Stimulated activated CD8-positive, alpha-beta memory T cell treated with anti-CD3 and anti-CD28 coated beads, Interleukin-4, amount 100 ng/mL, for 1 hour (primary cell): ENCODE measurements around the gene KRTAP2-4.
"Not testable (repeated sequence)": the region's sequence is repeated elsewhere in the genome, so short reads cannot be mapped to it uniquely, and the experiment has no call there.

Experiments used
- DNase-seq, 2 donors: peaks; one replicate each; pipeline ENCODE4 v3.0.0-alpha.2; 2020; ENCODE audit warnings: low read depth in 2 of 2, low spot score in 1 of 2

The KRTAP2-4 gene

DNA sequence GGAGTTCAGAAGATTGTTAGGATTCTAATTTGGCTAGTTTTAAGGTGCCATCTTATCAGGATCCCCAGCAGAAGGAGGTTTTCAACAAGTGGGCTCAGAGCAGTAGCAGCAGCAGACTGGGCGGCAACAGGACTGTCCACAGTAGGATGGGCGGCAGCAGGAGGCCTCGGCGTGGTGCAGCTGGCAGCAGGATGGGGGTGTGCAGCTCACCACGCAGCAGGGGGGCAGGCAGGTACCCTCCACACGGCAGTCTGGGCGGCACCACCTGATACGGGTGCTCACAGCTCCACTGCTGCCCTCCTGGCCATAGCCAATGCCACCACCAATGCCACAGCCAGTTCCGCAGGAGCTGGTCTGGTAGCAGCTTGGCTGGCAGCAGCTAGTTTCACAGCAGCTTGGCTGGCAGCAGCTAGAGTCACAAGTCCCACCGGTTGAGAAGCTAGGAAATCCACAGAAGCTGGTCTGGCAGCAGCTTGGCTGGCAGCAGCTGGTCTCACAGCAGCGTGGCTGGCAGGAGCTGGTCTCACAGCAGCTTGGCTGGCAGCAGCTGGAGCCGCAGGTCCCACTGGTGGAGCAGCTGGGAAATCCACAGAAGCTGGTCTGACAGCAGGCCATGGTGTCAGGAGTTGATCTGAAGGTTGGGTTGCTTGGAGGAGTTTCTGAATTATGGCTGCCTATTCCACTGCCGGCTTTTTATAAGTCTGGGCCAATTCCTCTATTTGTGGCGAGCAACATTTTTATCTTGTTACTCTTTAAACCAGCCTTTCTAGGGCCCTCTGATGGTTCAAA, 24.7 kb downstream of the KRTAP2-4 start, which contains the start of gene KRTAP1-1:
Gene KRTAP1-1 (minus strand): TSS at position 668 of the 789 bp plus-strand sequence. CDS start 53 bp downstream, at position 615.
- DNase-seq: not testable (repeated sequence)

DNA sequence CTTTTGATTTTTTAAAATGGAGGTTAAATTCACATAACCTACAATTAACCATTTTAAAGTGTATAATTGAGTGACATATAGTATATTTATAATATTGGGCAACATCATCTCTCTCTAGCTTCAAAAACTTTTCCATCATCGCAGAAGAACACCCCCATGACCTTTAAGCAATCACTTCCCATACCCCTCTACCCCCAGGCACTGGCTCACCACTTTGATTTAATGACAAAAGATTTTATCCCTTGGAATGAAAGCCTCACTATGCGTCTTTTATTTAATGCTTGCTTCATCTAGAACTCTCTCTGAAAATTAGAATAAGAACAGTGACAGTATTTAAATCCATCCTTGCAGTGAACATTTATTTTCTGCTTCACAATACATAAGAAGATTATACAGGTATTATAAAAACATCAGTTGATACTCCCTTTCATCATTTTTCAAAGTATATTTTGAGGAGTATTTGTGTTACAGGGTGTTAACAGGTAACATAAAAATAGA, 27.8 kb downstream of the KRTAP2-4 start:
- no peak for DNase-seq

DNA sequence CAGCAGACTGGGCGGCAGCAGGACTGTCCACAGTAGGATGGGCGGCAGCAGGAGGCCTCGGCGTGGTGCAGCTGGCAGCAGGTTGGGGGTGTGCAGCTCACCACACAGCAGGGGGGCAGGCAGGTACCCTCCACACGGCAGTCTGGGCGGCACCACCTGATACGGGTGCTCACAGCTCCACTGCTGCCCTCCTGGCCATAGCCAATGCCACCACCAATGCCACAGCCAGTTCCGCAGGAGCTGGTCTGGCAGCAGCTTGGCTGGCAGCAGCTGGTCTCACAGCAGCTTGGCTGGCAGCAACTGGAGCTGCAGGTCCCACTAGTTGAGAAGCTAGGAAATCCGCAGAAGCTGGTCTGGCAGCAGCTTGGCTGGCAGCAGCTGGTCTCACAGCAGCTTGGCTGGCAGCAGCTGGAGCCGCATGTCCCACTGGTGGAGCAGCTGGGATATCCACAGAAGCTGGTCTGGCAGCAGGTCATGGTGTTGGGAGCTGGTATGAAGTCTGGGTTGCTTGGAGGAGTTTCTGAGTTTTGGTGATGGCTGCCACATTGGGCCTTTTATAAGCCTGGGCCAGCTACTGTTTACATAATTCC, 31.2 kb downstream of the KRTAP2-4 start, which contains the start of gene KRTAP1-3:
Gene KRTAP1-3 (minus strand): TSS at position 529 of the 590 bp plus-strand sequence. CDS start 53 bp downstream, at position 476.
- not testable (repeated sequence) for DNase-seq

DNA sequence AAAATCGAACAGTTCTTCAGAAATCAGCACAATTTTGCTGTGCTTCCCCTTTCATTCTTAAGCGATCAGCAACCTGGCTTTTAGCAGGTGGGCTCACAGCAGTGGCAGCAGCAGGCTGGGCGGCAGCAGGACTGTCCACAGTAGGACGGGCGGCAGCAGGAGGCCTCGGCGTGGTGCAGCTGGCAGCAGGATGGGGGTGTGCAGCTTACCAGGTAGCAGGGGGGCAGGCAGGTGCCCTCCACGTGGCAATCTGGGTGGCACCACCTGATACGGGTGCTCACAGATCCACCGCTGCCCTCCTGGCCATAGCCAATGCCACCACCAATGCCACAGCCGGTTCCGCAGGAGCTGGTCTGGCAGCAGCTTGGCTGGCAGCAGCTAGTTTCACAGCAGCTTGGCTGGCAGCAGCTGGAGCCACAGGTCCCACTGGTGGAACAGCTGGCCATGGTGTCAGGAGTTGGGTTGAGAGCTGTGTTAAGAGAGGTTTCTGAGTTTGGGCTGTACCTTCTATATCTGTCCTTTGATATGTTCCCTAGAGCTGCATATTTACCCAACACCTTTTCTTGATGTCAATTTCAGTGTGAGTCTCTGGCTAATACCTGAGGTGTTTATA, 35.9 kb downstream of the KRTAP2-4 start, which contains the start of gene KRTAP1-4:
Gene KRTAP1-4 (minus strand): TSS at position 563 of the 613 bp plus-strand sequence. CDS start 117 bp downstream, at position 446.
- DNase-seq: no peak

DNA sequence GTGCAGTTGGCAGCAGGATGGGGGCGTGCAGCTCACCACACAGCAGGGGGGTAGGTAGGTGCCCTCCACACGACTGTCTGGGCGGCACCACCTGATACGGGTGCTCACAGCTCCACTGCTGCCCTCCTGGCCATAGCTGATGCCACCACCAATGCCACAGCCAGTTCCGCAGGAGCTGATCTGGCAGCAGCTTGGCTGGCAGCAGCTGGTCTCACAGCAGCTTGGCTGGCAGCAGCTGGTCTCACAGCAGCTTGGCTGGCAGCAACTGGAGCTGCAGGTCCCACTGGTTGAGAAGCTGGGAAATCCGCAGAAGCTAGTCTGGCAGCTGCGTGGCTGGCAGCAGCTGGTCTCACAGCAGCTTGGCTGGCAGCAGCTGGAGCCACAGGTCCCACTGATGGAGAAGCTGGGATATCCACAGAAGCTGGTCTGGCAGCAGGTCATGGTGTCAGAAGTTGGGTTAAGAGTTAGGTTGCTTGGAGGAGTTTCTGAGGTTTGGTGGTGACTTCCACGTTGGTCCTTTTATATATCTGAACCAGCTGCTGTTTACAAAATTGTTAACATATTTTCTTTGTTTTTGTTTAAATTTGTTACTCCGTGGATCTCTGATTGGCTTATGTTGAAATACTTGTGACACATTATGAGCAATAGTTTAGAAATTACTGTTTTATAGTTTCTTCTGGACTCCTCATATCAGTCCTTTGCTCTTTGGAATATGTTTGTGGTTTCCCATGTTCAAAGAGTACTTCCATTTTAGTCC, 38.8 kb downstream of the KRTAP2-4 start, which contains the start of gene KRTAP1-5:
Gene KRTAP1-5 (minus strand): TSS at position 494 of the 757 bp plus-strand sequence. CDS start 53 bp downstream, at position 441.
- DNase-seq: no peak

DNA sequence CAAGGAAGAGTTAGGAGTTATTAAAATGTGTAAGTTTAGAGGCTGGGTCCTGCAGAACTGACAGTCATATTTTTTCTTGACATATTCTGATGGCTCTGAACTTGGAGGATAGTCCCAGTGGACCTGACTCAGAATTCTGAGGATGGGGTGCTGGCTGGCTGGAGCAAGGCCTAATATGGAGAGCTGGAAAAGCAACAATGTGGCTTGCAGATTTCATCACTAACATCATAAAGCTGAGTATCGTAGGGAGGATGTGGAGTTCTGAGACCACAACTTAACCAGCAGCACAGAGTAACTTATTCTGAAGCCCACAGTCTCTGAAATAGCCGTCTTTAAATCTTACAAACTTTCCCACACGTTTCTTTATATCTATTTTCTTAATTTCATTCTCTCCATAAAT, 41.0 kb downstream of the KRTAP2-4 start:
- no peak for DNase-seq

DNA sequence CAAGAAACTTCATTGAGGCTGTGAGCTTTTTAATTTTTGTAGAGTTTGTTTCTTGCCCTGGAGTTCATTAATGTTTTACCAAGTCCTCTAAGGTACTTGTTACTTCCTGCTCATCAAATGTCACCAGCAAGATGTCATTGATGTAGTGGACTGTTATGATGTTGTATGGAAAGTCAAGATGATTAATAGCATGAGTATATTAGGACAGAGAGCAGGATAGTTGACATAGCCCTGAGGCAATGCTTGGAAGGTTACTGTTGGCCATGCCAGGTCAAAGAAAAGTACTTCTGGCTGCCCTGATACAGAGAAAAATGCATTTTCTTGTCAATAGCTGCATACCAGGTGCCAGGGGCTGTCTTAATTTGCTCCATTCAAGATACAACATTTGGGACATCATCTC, 45.3 kb downstream of the KRTAP2-4 start:
- DNase-seq: no peak

DNA sequence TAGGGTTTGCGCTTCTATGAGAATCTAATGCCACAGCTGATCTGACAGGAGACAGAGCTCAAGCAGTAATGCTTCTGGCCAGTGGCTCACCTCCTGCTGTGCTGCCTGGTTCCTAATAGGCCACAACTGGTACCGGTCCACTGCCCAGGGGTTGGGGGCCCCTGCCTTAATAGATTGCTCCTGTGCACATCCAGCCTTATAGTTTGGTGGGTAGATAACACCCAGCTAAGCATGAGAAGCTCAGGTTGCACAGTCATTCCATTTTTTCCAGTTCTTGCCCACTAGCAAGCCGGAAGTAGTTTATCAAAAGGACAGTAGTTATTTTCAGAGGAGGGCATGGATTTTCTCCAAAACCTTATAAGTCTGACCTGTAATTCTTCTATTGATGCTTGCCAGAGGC, 46.3 kb downstream of the KRTAP2-4 start:
- DNase-seq: no peak

DNA sequence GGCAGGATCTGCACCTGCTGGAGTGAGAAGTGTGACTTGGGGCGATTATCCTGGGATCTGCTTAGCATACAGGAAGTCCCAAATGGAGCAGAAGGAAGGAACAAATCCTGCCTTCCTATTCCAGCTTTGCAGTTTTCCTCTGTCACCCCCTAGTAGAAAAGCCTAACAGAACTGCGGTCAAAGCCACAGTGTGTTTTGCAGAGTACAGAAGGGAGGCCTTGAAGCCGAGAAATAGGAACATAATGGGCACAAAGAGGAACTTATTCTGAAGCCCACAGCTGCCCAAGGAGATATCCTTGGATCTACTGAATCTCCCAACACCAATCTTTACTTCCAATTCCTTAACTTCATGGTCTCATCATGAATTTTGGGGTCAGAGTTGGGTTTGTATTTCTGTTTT, 47.1 kb downstream of the KRTAP2-4 start:
- no peak for DNase-seq

DNA sequence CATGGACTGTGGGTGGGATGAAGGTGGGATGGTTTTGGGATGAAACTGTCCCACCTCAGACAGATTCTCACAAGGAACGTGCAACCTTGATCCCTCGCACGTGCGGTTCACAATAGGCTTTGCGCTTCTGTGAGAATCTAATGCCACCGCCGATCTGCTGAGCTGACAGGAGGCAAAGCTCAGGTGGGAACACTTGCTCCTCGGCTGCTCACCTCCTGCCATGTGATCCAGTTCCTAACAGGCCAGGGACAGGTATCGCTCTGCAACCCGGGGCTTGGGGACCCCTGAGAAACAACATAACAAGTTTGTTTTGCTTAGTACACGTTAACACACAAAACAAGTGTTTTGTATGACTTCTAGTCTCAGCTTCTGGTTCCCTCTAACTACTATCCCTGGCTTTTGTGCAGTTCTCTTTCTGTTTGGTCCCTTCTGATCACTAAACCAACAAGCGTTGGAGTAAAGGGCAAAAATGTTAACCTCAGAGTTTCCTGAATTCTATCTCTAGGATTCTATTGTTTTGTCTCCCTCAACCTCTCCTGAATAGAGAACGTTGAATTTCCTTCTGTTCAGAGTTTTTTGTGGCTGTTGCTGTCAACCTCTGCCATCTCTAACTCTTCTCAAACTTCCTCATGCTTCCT, 49.0 kb downstream of the KRTAP2-4 start:
- DNase-seq: no peak

DNA sequence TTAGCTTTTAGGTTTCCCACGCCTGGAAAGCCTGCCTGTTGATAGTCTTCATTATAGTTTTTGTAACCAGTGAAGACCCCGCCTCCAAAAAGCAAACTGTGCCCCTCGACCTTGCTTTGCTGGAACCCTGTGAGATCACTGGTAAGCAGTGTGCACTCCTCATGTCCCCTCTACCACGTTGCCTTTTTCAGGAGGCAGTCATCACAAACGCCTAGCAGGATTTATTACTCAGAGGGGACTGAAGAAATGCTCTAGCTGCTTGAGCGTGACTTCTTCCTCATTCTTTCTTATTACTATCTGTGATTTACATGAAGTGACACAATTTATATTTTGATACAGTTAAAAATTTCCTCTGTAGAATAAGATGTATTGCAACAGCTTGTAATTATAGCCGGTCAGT, 50.2 kb downstream of the KRTAP2-4 start:
- no peak for DNase-seq
